Bronchial epithelial cell (primary cell): ENCODE data around the gene KNOP1. TPM values are rescaled to one million over a fixed set of nuclear protein-coding genes. Genes with fewer than 3 reads are reported as not detected.

Experiments used
- DNase-seq: peaks from one replicate; pipeline ENCODE4 v3.0.0-alpha.2; 2010; ENCODE audit warnings: low read depth
- FAIRE-seq: peaks from 2 replicates; lab custom pipeline; 2011; peaks lifted over from hg19 to GRCh38; lab: Jason Lieb, UNC
- H3K27me3 ChIP-seq: 2 replicates; pipeline ENCODE4 v1.5.1; 2011; ENCODE audit warnings: low read length; ENCODE audit not compliant: control insufficient read depth, insufficient read depth
- H3K36me3 ChIP-seq: 2 replicates; pipeline ENCODE4 v1.5.1; 2011; ENCODE audit warnings: low read length; ENCODE audit not compliant: control insufficient read depth, insufficient read depth
- H3K4me3 ChIP-seq: 2 replicates; pipeline ENCODE4 v1.5.1; 2011; ENCODE audit warnings: mild to moderate bottlenecking, low read depth, low read length, control low read depth
- CTCF ChIP-seq: IDR thresholded peaks from 2 replicates; pipeline ENCODE4 v1.5.1; 2011; ENCODE audit warnings: mild to moderate bottlenecking, moderate library complexity, low read length, control low read depth, inconsistent platforms; ENCODE audit not compliant: insufficient read depth, severe bottlenecking
- total RNA-seq: library from RNA; depleted of rRNA; stranded (reverse); fragments of >200 nt; gene quantifications from 2 replicates; pipeline ENCODE4 v1.2.1, GENCODE V29; 2014

Gene KNOP1
- total RNA-seq, 1 donor from 2014 or later: 15.0 TPM

GRCh38 chr16:19697756-19698318, 20.2 kb downstream of the KNOP1 start:
- no peak for DNase-seq
- Histone ChIP-seq H3K4me3 (no peak overlapping the region), H3K36me3 (peaks cover 4% of the 10 kb centered on the region), H3K27me3 (no peaks in the 10 kb centered on the region)
- no peak for TF ChIP-seq CTCF
- FAIRE-seq: no peak

GRCh38 chr16:19696961-19697360, 21.1 kb downstream of the KNOP1 start:
- FAIRE-seq (no peak), DNase-seq (no peak)
- TF ChIP-seq CTCF: no peak
- no peaks in the 10 kb centered on the region for H3K27me3 ChIP-seq
- peaks cover 4% of the 10 kb centered on the region for H3K36me3 ChIP-seq
- no peak overlapping the region for H3K4me3 ChIP-seq

GRCh38 chr16:19696328-19696727, 21.7 kb downstream of the KNOP1 start:
- DNase-seq (peak; percentile 75), FAIRE-seq (no peak)
- Histone ChIP-seq H3K4me3 (no peak overlapping the region), H3K27me3 (no peaks in the 10 kb centered on the region), H3K36me3 (peaks cover 5% of the 10 kb centered on the region)
- no peak for TF ChIP-seq CTCF

- TF ChIP-seq CTCF: no peak
- Histone ChIP-seq H3K4me3 (no peak overlapping the region), H3K27me3 (no peaks in the 10 kb centered on the region), H3K36me3 (peaks cover 6% of the 10 kb centered on the region)
- DNase-seq (no peak), FAIRE-seq (no peak)
These were observed 23.0 kb downstream of the KNOP1 start for GRCh38 chr16:19694989-19695388.

GRCh38 chr16:19691161-19691711, 26.8 kb downstream of the KNOP1 start:
- no peak for TF ChIP-seq CTCF
- Histone ChIP-seq H3K4me3 (no peak overlapping the region), H3K36me3 (peaks cover 2% of the 10 kb centered on the region), H3K27me3 (no peaks in the 10 kb centered on the region)
- no peak for DNase-seq
- FAIRE-seq: no peak

- TF ChIP-seq CTCF: no peak
- no peak overlapping the region for H3K4me3 ChIP-seq
- peaks cover 3% of the 10 kb centered on the region for H3K36me3 ChIP-seq
- DNase-seq: no peak
- no peaks in the 10 kb centered on the region for H3K27me3 ChIP-seq
- no peak for FAIRE-seq
These were observed 27.8 kb downstream of the KNOP1 start for GRCh38 chr16:19690196-19690595.
